Measurements from ENCODE around the gene SLC4A7.
A peak's percentile ranks its signal among the peaks of the same experiment; 100 is the strongest.
"Not testable (repeated sequence)": the region's sequence is repeated elsewhere in the genome, so short reads cannot be mapped to it uniquely, and the experiment has no call there.

Gene SLC4A7

GRCh38 chr3:27484015-27484844 lies at the start of gene SLC4A7:
SLC4A7 (minus strand) TSS chr3:27484384; CDS start chr3:27484126, 258 bp downstream.
- peak; percentile 100 for DNase-seq

GRCh38 chr3:27533261-27533607 lies 49.0 kb upstream of the SLC4A7 start:
- no peak for DNase-seq

GRCh38 chr3:27532426-27533260 lies 48.5 kb upstream of the SLC4A7 start:
- no peak for DNase-seq

- not testable (repeated sequence) for DNase-seq
Measured at GRCh38 chr3:27531193-27531751, 47.1 kb upstream of the SLC4A7 start.

GRCh38 chr3:27528791-27529190 lies 44.6 kb upstream of the SLC4A7 start:
- DNase-seq, result no peak

- no peak for DNase-seq
Measured at GRCh38 chr3:27526614-27527315, 42.6 kb upstream of the SLC4A7 start.

GRCh38 chr3:27521872-27522265 lies 37.7 kb upstream of the SLC4A7 start:
- DNase-seq, result no peak

- no peak for DNase-seq
Measured at GRCh38 chr3:27521179-27521871, 37.1 kb upstream of the SLC4A7 start.

- DNase-seq, result no peak
Measured at GRCh38 chr3:27511724-27512422, 27.7 kb upstream of the SLC4A7 start.

- no peak for DNase-seq
Measured at GRCh38 chr3:27509376-27509775, 25.2 kb upstream of the SLC4A7 start.

- no peak for DNase-seq
Measured at GRCh38 chr3:27508424-27508823, 24.2 kb upstream of the SLC4A7 start.

GRCh38 chr3:27507515-27508266 lies 23.5 kb upstream of the SLC4A7 start:
- DNase-seq, result no peak

- no peak for DNase-seq
Measured at GRCh38 chr3:27507111-27507510, 22.9 kb upstream of the SLC4A7 start.

GRCh38 chr3:27504749-27505148 lies 20.6 kb upstream of the SLC4A7 start:
- no peak for DNase-seq

- DNase-seq, result no peak
Measured at GRCh38 chr3:27503526-27503925, 19.3 kb upstream of the SLC4A7 start.

GRCh38 chr3:27501759-27502158 lies 17.6 kb upstream of the SLC4A7 start:
- no peak for DNase-seq

GRCh38 chr3:27500986-27501385 lies 16.8 kb upstream of the SLC4A7 start:
- no peak for DNase-seq

GRCh38 chr3:27500035-27500434 lies 15.9 kb upstream of the SLC4A7 start:
- DNase-seq, result no peak

- DNase-seq, result no peak
Measured at GRCh38 chr3:27494784-27495183, 10.6 kb upstream of the SLC4A7 start.

GRCh38 chr3:27488821-27489220 lies 4.6 kb upstream of the SLC4A7 start:
- no peak for DNase-seq

- no peak for DNase-seq
Measured at GRCh38 chr3:27487383-27487782, 3.2 kb upstream of the SLC4A7 start.

Data from activated T-cell treated with anti-CD3 and anti-CD28 coated beads, Interleukin-2, amount 50 U/mL, for 1 hour (primary cell).